ENCODE data around the gene ZNF410. TPM values are rescaled to one million over a fixed set of nuclear protein-coding genes. Genes with fewer than 3 reads are reported as not detected.
"Not testable (repeated sequence)": the region's sequence is repeated elsewhere in the genome, so short reads cannot be mapped to it uniquely, and the experiment has no call there.

Gene ZNF410
- total RNA-seq, 6 experiments from 2014 or later, result 14.9 to 20.8 (median 18.3) TPM

DNA sequence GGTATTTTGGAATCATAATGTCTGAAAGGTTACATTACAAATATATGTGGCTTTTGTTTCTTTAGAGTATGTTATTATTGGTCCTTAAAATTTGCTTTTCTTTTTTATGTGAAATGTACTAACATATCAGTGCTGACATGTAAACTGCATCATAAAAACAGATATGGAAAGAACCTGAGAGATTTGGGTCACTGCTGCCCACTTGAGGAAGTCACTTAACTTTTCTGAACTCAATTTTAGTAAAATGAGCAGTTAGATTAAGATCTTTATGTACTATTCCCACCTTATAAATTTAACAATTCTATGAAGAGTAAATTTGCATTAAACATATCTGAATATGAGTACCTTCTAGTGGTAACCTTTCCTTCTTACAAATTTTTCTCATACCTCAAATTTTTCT, 27.5 kb upstream of the ZNF410 start:
- Histone ChIP-seq H3K9me3 (no peaks in the 10 kb centered on the region), H3K4me3 (no peak overlapping the region), H3K27me3 (no peaks in the 10 kb centered on the region), H3K4me1 (no peaks in the 10 kb centered on the region), H3K27ac (no peak overlapping the region), H3K36me3 (peaks cover 0 to 27% (median 8%) of the 10 kb centered on the region in 4 donors)
- intact Hi-C loops (cut with DNase I), result no loop called here
- no peak for TF ChIP-seq CTCF (IDR thresholded peaks at IDR 0.05)
- TF ChIP-seq POLR2A (IDR thresholded peaks at IDR 0.05), result no peak
- DNase-seq (no peak), ATAC-seq (no peak)

DNA sequence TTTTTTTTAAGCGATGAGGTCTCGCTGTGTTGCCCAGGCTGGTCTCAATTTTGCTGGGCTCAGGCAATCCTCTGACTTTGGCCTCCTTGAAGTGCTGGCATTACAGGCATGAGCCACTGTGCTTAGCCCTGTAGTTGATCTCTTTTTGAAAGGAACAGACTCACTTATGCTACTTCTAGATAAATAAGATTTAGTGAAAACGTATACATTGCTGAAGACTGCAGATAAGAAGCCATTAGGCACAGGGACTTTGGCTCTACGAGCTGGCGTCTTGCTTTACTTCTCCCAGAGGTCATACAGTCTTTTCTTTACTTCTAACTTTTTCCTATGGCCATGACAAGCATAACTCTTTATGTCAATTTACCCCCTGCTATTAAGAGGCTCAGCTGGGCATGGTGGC, 25.6 kb upstream of the ZNF410 start:
- WGBS (ENCODE audit: insufficient coverage, low coverage, low lambda C conversion rate, missing lambda C conversion rate), result 95% methylated on average over 5 of the region's 5 CpGs
- no peaks in the 10 kb centered on the region for H3K27me3 ChIP-seq
- TF ChIP-seq CTCF (IDR thresholded peaks at IDR 0.05) (no peak), POLR2A (IDR thresholded peaks at IDR 0.05) (no peak)
- intact Hi-C loops (cut with DNase I), result no loop called here
- no peak for DNase-seq
- H3K4me3 ChIP-seq, result no peak overlapping the region
- no peak overlapping the region for H3K27ac ChIP-seq
- ATAC-seq, result no peak
- H3K4me1 ChIP-seq, result no peaks in the 10 kb centered on the region
- H3K9me3 ChIP-seq, result no peaks in the 10 kb centered on the region
- peaks cover 0 to 32% (median 8%) of the 10 kb centered on the region in 4 donors for H3K36me3 ChIP-seq

DNA sequence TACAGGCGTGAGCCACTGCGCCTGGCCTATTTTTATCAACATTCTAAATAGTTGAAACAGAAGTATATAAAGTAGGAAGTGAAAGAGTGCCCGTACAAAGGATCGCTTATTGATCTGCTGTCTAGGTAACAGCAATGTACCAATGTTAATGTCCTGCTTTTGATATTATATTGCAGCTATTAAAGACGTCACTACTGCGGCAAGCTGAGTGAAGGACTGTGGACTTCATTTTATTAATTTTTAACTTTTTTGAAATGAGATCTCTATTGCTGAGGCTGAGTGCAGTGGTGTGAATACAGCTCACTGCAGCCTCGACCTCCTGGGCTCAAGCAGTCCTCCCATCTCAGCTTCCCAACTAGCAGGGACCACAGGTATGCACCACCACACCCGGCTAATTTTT, 24.2 kb upstream of the ZNF410 start:
- no peaks in the 10 kb centered on the region for H3K4me1 ChIP-seq
- 75% methylated on average over 8 of the region's 8 CpGs for WGBS (ENCODE audit: insufficient coverage, low coverage, low lambda C conversion rate, missing lambda C conversion rate)
- no peak overlapping the region for H3K27ac ChIP-seq
- no peaks in the 10 kb centered on the region for H3K27me3 ChIP-seq
- TF ChIP-seq CTCF (IDR thresholded peaks at IDR 0.05), result no peak
- TF ChIP-seq POLR2A (IDR thresholded peaks at IDR 0.05), result no peak
- ATAC-seq (no peak), DNase-seq (no peak)
- no peak overlapping the region for H3K4me3 ChIP-seq
- H3K9me3 ChIP-seq, result no peaks in the 10 kb centered on the region
- intact Hi-C loops (cut with DNase I), result no loop called here
- peaks cover 0 to 32% (median 10%) of the 10 kb centered on the region in 4 donors for H3K36me3 ChIP-seq

DNA sequence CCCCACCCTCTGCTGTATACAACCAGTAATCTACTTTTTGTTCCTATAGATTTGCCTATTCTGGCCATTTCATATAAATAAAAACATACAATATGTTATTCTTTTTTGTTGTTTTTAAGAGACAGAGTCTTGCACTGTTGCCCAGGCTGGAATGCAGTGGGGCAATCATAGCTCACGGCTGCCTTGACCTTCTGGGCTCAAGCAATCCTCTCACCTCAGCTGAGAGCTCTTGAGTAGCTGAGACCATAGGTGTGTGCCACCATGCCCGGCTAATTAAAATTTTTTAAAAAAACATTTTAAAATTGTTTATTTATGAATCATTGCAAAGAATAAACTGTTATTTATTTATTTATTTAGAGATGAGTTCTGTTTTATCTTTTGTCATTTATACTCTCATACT, 23.4 kb upstream of the ZNF410 start:
- DNase-seq, result no peak
- Histone ChIP-seq H3K27me3 (no peaks in the 10 kb centered on the region), H3K9me3 (no peaks in the 10 kb centered on the region), H3K27ac (no peak overlapping the region), H3K36me3 (peaks cover 0 to 32% (median 13%) of the 10 kb centered on the region in 4 donors), H3K4me3 (no peak overlapping the region), H3K4me1 (no peaks in the 10 kb centered on the region)
- 96% methylated on average over 2 of the region's 2 CpGs for WGBS (ENCODE audit: insufficient coverage, low coverage, low lambda C conversion rate, missing lambda C conversion rate)
- no peak for TF ChIP-seq POLR2A (IDR thresholded peaks at IDR 0.05)
- no peak for TF ChIP-seq CTCF (IDR thresholded peaks at IDR 0.05)
- intact Hi-C loops (cut with DNase I), result no loop called here
- ATAC-seq, result no peak

- Histone ChIP-seq H3K9me3 (no peaks in the 10 kb centered on the region), H3K4me1 (no peaks in the 10 kb centered on the region), H3K27ac (no peak overlapping the region), H3K4me3 (no peak overlapping the region), H3K27me3 (no peaks in the 10 kb centered on the region), H3K36me3 (peaks cover 0 to 28% (median 11%) of the 10 kb centered on the region in 4 donors)
- ATAC-seq (no peak), DNase-seq (no peak)
- 67% methylated on average over 7 of the region's 8 CpGs for WGBS (ENCODE audit: insufficient coverage, low coverage, low lambda C conversion rate, missing lambda C conversion rate)
- TF ChIP-seq POLR2A (IDR thresholded peaks at IDR 0.05) (no peak), CTCF (IDR thresholded peaks at IDR 0.05) (no peak)
- intact Hi-C loops (cut with DNase I), result no loop called here
Measured at GRCh38 chr14:73865534-73866113, 21.0 kb upstream of the ZNF410 start.

GRCh38 chr14:73869754-73870153, 16.9 kb upstream of the ZNF410 start:
- H3K27ac ChIP-seq; H3K4me3 ChIP-seq; H3K27me3 ChIP-seq; DNase-seq; intact Hi-C loops (cut with DNase I); H3K9me3 ChIP-seq; ATAC-seq; H3K4me1 ChIP-seq: not testable (repeated sequence)
- WGBS (ENCODE audit: insufficient coverage, low coverage, low lambda C conversion rate, missing lambda C conversion rate), result 89% methylated on average over 1 of the region's 11 CpGs
- H3K36me3 ChIP-seq, result peaks cover 0 to 18% (median 4%) of the 10 kb centered on the region in 4 donors
